T-helper 1 cell treated with Interleukin-12 subunit alpha and Interleukin-12 subunit beta and Interleukin-4 antibody, amounts not matched to agents 30 ng/mL and 1 ng/mL, for 36 hours (primary cell): Measurements from ENCODE around the gene MNAT1. TPM values are rescaled to one million over a fixed set of nuclear protein-coding genes. Genes with fewer than 3 reads are reported as not detected.

Source experiments
- intact Hi-C: fragments of 100-400 bp; cut with micrococcal nuclease; formaldehyde crosslinking; loops from one replicate; pipeline ENCODE4 v1.15.1; 2024
- total RNA-seq: library from RNA; stranded (reverse); gene quantifications from 2 replicates; pipeline ENCODE4 v1.2.3, GENCODE V29; 2022

Gene MNAT1
- total RNA-seq, 1 donor from 2014 or later, result 41.7 TPM

DNA sequence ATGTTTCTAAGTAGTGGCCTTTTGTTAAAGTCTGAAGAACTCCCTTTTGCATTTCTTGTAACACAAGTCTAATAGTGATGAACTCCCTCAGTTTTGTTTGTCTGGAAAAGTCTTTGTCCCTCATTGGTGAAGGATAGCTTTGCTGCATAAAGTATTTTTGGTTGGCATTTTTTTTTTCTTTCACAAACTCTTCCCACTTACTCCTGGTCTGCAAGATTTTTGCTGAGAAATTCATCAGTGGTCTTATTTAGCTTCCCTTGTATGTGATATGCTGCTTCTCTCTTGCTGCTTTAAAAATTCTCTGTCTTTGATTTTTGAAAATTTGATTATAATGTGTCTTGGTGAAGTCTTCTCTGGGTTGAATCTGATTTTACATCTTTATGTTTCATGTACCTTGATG is 223.6 kb downstream of the MNAT1 start:
- intact Hi-C loops, result no loop called here

DNA sequence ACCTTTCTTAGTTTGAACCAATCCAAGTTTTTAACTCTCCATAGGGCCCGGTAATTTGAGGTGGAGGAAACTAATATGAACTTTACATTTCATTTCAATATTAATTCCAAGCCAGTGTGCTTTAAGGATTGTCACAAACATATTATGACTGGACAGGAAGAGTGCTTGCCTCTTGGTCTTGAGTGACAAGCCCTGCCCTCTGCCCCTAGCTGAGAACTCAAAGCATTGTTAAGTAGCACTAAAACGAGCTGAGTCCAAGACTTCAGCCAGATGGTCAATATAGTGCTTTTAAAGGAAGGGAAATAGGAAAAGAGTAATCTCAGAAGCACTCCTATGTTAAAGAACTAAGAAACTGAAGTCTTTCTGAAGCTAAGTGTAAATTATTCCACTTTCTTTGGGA is 229.2 kb downstream of the MNAT1 start:
- intact Hi-C loops, result no loop called here

DNA sequence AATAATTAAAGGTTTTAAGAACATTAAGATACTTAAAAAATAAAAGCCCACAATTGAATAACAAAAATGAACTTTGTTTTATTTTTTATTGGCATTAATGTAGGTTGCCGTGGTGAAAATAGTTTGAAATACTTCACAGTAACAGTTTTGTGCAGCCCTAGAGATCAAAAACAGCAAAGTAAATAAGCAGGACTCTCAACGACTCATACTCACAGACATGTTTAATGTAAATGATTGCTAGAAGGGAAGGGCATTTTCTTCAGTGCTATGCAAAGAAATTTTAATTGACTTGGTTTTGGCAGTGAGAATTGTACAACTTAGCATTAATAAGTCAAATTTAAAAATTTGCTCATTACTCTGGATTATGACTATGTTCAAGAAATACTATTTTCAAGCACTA is 230.3 kb downstream of the MNAT1 start:
- intact Hi-C loops, result no loop called here

DNA sequence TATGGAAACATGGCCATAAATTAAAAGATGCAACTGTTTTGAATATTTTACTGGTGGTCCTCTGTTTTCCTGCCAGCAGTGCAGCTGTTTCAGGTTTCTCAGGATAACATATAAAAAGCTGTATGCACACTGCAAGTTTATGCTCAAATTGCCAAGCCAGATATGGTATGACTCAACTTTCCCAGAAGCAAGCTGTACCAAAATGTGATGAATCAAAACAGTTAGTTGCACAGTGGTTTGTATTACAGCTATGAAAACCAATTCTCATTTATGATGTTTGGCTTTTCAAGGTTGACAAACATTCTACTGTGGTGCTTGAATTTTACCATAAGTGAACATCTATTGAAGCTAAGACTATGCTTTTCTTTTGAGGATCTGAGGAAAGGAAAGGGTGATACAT is 230.8 kb downstream of the MNAT1 start:
- intact Hi-C loops, result no loop called here

DNA sequence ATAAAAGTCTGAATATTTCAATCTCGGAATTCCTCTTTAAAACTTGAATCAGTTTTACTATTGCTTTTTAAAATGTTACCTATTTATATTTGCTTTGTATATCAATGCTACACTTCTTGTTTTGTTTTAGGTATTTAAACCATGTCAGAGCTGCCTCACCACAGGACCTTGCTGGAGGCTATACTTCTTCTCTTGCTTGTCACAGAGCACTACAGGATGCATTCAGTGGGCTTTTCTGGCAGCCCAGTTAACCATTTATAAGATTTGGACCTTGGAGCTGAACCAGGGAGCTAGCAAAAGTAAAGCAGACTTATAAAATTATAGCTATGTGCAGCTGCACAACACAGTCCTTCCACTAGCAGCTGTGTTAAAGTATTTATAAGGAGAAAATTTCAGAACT is 233.5 kb downstream of the MNAT1 start:
- intact Hi-C loops, result no loop called here

DNA sequence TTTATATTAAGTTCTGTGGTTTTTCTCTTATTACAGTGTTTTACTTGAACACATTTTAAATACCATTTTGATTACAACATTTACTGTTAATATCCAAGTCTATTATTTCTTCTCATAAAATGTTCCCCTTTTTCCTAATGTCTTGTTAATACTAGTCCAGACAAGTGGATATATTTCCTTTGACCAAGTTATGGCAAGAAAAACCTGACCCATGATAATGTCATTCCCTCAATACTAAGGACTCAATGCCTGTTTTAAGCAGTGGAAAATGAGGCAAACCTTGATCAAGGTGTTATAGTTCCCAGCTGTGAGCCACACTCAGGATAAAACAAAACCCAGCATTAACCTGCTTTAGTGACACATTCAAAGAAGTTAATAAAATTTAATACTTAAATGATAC is 234.1 kb downstream of the MNAT1 start:
- intact Hi-C loops, result no loop called here

DNA sequence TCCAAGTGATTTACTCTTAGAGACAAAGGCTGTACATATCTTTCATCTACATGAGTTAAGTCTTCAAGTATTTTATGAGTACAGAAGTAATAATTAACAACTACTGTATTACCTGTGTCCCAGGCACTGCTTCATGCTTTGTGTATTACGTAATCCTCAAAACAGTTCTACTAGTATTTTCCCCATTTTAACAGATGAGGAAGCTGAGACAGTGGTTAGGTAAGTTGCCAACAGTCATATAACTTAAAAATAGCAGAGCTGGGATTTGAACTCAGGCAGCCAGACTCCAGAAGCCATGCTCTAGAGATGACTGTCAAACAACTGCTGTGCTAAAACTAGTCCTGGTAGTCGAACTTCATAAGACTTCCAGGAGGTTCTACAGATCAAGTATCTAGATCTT is 235.6 kb downstream of the MNAT1 start:
- intact Hi-C loops, result no loop called here

DNA sequence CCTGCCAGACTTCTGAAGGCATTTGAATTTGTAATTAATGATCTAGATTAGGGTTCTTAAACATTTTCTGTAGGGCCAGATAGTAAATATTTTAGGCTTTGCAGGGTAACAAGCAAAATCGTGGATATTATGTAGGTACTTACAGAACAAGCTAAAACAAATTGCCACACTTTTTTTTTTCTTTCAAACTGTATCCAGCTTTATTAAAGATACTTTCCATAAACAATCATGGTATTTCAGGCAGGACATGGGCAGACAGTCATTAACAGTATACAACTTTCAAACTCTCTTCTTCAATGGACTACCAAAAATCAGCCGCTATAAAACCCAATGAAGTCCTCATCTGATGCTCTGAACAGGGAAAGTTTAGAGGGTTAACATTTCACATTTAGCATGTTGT is 236.7 kb downstream of the MNAT1 start:
- intact Hi-C loops, result no loop called here

DNA sequence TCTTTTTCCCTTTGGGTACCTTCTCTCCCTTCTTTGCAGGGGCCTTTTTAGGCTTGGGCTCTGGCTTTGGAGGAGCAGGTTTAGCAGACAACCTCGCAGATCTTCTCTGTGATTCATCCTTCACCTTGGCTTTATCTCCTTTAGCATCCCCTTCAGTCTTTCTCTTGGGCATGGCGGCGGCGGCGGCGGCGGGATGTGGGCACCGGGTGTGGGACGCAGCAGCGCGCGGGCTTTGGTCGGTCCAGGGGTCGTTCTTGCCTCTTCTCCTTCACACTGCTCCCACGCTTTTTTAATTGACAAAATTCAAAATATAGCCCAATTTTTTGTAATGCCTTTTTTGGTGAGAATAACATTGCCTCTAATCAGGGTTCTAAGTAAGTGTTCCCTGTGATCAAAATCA is 237.7 kb downstream of the MNAT1 start:
- intact Hi-C loops, result no loop called here

DNA sequence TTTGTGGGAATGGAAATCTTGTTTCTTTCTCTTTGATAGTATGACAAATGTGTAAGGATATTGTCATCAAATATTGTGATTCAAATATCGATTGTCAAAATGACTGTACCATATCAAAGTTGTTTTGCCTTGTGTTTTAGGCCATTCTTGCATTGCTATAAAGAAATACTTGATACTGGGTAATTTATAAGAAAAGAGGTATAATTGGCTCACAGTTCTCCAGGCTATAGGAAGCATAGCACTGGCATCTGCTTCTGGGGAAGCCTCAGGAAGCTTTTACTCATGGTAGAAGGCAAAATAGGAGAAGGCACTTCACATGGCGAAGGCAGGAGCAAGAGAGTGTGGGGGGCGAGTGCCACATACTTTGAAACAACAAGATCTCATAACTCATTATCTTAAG is 238.5 kb downstream of the MNAT1 start:
- intact Hi-C loops, result no loop called here

DNA sequence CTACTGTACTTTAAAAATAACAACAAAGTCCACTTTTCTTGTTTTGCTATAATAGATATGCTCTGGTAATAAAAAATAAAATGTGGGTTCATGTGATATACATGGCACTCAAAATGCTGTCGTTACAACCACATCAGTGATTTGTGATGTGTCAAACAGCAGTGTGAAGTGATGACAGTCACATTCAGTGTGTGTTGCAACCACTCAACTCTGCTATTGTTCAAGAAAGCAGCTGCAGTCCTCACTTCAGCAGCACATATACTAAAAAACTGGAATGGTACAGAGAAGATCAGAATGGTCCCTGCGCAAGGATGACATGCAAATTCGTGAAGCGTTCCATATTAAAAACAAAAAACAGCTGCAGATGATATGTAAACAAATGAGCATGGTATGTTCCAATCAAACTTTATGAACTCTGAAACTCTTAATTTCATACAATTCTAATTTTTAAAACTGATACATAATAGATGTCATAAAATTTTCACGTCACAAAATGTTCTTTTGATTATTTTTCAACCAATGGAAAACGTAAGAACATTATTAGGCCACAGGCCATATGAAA is 239.6 kb downstream of the MNAT1 start:
- intact Hi-C loops, result no loop called here

DNA sequence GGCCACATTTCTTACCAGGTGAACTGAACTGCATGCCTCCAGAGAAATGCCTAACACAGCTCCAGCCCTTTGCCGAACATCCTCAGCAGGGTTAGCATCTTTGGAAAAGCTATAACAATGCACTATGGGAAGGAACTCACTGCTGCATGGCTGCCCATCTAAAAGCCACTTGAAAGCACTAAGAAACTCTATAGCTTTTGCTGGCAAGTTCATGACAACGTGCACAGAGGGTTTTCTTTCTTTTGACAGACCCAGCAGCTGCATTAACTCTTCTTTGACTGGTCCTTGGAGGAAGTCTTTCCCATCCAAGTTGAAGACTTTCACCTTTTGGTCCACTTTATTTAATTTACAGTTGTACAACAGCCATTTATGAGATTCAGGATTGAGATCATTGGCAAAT is 241.0 kb downstream of the MNAT1 start:
- intact Hi-C loops, result no loop called here

DNA sequence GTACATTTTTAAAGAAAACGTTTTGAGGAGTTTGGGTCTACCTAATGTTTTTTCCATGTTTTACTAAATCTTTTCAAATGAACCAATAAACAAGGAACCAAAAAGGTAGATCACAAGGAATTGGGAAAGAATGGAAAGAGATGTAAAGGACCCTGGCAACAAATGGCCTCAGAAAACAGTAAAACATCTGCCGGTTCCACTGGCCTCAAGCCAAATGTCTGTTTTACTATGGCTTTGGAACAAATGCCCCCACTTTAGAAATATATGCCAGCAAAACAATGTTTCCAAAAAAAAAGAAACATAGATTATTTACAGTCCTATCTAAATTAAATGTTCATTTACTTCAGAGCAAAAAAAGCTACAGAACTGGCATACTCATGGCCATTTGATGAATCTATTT is 243.3 kb downstream of the MNAT1 start:
- intact Hi-C loops, result no loop called here

DNA sequence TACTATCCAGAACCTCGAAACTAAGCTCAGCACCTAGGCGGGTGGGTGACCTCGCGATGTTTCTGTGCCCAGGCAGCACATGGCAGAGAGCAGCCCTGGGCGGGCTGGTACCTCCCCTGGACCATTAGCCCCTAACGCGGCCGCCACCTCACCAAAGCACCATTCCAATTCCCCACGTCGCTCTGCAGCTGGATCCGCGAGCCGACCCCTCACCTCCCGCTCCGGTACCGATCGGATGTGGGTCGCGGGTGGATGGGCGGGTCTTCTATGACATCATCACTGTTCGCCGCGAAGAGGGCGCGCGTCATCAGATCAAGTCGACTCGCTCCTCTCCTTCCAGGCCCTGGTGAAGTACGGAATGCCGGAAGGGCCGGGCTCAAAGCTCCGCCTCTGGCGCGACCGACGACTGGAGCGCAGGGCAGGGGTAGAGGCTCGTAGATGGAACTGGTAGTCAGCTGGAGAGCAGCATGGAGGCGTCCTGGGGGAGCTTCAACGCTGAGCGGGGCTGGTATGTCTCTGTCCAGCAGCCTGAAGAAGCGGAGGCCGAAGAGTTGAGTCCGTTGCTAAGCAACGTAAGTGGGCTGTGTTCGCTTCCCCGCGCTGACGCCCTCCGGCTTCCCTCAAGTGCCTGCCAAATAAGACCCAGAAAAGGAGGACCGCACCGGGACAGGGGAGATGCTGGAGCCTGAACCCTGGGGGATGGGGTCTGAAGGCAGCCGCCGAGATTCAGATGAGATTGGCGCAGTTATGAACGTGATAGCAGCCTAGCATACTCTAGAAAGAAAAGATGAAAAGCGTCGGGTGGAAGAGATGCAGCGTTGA is 246.5 kb downstream of the MNAT1 start, which contains the start of the genes SLC38A6 and TRMT5:
Gene SLC38A6, plus strand, starts transcription at position 435 of the 822 bp plus-strand sequence. Its CDS starts 33 bp downstream, at position 468.
Gene TRMT5, minus strand, starts transcription at position 269 of the 822 bp plus-strand sequence. Its CDS starts 106 bp downstream, at position 163.
- intact Hi-C loops, result loop anchor here (1.0 to 10.0 kb wide), 13 partner anchors 44 to 1499 kb away; partner anchors contain the start of genes HIF1A, JKAMP, L3HYPDH and MNAT1

DNA sequence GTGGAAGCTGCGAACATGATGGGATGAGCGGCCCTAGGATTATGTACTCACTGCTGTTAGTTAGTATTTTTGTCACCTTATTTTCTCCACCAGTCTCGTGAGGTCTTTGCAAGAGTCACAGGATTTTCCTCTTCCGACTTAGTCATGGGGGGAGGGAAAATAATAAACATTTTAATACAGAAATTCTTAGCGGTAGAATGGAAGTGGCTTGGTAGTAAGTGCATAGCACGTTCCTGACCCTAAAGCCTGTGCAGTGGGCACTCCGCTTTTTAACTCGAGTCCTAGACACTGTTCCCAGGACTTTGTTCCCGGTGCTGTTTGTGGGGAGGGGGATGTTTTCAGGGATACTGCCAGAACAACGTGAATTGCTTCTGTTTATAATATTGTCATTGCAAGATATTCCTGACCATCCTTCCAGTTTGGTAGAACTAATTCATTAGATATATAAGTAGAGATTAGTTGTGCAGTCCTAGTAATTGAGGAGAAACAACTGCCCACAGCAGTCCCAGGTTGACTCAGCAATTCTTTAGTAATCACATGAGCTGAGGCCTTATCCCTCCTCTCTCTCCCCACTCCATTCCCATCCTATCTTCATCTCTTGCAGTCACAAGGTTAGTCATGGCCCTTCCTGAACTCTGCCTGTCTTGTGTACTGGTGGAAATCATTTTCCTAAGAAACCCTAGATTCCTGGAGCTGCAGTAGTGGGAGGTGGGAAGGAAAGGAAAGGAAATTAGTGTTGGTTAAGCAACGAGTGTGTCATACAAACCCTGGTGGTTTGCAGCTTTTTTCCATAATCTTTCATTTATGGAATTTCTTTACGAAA is 247.3 kb downstream of the MNAT1 start:
- intact Hi-C loops, result loop anchor here (1.0 to 10.0 kb wide), 13 partner anchors 43 to 1500 kb away; partner anchors contain the start of genes HIF1A, JKAMP, L3HYPDH and MNAT1

DNA sequence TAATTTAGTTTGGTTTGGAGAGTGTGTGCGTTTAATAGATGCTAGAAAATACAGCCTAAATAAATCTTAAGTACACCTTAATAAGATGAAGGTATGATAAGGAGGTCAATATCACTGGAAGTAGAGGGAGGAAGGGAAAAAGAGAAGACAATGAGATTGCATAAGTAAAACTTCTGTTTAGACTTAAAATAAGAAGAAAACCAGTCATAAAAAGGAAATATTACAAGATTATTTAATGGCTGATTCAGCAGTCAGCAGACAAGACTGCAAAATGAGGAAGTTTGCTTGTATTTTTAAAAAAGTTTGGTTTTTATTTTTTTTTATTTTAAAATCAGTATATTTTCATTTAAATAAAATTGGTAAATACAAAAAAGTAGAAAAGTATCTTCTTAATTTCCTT is 249.6 kb downstream of the MNAT1 start:
- intact Hi-C loops, result loop anchor here (5.0 to 10.0 kb wide), 5 partner anchors 193 to 1502 kb away; partner anchors contain the start of genes HIF1A, JKAMP, L3HYPDH and SNAPC1

DNA sequence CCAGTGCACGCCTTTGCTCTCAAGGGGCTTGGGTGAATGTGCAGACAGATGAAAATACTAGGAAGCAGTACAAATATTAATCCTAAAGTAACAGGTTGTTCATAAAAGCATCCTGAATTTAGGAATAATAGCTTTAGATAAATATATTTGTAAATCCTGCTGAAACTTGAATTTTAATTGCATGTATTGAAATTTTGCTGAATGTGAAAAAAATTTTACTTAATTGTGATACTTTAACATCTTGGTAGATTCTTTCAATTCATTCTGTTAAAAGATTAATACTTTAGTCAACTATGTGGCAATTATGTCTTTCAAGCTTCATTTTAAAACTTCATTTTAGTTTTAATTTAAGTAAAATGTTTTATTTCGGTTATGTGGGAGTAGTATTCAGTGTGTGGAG is 251.9 kb downstream of the MNAT1 start:
- intact Hi-C loops, result loop anchor here (10.0 kb wide), 2 partner anchors 488 to 708 kb away; partner anchors contain the start of gene HIF1A

DNA sequence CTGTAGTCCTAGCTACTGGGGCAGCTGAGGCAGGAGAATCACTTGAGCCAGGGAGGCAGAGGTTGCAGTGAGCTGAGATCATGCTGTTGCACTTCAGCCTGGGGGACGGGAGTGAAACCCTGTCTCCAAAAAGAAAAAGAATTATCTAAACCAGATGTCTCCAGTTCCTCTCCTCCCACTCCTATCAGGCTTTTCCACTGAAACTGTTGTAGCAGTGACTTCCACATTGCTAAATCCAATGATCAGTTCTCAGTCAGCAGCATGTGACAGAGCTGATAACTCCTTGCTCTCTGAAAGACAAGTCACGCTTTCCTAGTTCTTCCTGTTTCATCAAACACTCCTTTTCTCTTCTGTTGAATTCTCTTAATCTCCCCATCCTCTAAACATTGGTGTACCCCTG is 255.0 kb downstream of the MNAT1 start:
- intact Hi-C loops, result loop anchor here (10.0 kb wide), 2 partner anchors 485 to 705 kb away; partner anchors contain the start of gene HIF1A

DNA sequence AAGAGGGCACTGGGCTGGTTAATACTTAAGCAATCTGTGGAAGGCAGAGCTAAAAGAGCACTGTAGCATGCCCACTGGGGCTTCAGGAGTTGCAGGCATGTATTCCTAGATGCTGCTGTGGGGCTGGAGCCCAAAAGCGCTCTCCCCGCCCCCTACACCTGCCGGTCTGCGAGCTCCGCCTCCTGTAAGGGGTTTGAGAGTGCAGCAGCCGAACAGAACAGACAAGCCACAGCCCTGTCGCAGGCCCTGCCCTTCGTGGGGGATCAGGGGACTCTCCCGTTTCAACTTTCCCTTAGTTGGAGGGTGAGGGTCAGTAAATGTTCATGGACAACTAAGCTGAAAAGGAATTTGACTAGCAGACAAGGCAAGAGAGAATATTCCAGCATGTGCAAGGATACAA is 264.1 kb downstream of the MNAT1 start:
- intact Hi-C loops, result no loop called here

DNA sequence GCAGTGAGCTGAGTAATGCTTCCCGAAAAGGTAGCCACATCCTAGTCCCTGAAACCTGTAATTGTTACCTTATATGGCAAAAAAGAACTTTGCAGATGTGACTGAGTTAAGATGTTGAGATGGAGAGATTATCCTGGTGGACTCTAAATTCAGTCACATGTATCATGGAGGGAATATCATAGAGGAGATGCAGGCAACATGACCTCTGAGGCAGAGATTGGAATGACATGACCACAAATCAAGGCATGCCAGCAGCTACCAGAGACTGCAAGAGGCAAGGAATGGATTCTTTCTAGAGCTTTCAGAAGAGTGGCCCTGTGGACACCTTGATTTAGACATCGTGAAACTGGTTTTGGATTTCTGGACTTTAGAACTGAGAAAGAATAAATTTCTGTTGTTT is 265.0 kb downstream of the MNAT1 start:
- intact Hi-C loops, result no loop called here

DNA sequence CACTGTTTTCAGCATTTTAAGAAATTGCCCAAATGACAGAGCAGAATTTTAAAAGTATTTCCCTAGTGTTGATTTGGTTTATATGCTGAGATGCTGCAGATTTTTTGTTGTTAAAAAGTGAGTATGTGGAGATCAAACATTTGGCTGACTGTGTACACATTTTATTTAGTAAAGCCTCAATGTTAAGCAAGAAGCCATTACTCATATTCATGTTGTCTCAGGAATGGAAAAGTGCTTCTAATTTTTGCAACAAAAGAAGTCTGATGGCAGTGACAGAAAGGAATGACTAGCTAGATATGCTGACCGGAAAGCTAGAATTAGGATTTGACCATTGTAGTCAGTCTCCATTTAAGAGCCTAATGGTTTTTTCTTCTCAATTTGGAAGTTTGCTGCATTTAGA is 269.0 kb downstream of the MNAT1 start:
- intact Hi-C loops, result no loop called here

DNA sequence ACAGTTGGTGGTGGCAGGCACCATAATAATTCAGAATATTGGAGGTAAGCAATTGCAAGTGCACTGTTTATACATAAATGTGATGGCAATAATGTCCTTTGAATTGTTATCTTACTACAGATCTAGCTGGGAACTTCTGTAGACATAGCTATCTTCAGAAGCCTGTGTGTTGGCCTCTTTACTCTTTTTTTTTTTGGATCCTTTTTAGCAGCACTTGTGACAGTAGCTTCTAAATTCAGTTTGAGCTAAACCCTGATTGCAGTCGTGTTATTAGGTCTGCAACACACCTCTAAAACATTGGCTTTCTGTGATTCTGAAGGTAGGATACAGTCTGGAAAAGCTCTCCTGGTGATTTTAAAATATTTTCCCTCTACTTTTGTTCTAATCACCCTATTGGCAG is 285.0 kb downstream of the MNAT1 start:
- intact Hi-C loops, result no loop called here
